ENCODE results near the gene UROS. TPM values are rescaled to one million over a fixed set of nuclear protein-coding genes. Genes with fewer than 3 reads are reported as not detected.

UROS gene
- total RNA-seq, result 10 to 100 TPM; 24.6 to 39.3 (median 32.4) TPM

DNA sequence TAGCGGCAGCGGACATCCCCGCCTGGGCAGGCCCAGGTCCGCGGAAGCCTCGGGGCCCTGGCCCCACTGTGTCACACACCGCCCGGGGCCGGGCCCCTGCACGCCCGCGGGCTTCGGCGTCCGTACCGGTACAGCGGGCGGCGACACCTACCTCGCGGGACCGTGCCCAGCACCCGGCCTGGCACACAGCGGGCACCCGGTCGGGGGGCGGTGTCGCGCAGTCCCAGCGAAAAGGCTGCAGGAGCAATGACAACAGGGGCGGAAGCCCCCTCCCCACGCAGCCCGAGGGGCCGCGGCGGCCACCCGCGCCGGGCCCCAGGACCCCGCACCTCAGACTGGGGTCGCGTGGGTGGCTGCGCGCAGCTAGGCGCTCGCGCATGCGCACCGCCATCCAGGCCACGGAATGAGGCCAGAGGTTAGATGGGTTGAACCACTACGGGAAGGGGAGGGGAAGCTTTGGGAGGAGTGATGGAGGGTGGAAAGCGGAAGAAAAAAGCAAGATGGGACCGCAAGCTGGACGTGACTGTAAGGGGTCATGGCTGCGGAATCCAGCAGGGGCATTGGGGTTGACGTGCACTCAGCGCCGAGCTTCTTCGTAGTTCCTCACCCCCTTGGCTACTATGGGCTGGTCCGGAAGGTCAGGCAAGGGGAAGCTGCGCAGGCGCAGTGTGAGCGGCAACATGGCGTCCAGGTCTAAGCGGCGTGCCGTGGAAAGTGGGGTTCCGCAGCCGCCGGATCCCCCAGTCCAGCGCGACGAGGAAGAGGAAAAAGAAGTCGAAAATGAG lies at the start of gene UROS, which contains the start of gene BCCIP:
UROS (minus strand) TSS at position 381 of the 785 bp plus-strand sequence. CDS start 6,759 bp downstream, outside the sequence.
BCCIP (plus strand) TSS at position 669 of the 785 bp plus-strand sequence; CDS start at position 681, 12 bp downstream.
- TF ChIP-seq, protein P1, sequence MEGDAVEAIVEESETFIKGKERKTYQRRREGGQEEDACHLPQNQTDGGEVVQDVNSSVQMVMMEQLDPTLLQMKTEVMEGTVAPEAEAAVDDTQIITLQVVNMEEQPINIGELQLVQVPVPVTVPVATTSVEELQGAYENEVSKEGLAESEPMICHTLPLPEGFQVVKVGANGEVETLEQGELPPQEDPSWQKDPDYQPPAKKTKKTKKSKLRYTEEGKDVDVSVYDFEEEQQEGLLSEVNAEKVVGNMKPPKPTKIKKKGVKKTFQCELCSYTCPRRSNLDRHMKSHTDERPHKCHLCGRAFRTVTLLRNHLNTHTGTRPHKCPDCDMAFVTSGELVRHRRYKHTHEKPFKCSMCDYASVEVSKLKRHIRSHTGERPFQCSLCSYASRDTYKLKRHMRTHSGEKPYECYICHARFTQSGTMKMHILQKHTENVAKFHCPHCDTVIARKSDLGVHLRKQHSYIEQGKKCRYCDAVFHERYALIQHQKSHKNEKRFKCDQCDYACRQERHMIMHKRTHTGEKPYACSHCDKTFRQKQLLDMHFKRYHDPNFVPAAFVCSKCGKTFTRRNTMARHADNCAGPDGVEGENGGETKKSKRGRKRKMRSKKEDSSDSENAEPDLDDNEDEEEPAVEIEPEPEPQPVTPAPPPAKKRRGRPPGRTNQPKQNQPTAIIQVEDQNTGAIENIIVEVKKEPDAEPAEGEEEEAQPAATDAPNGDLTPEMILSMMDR (IDR thresholded peaks at IDR 0.05), result no peak
- no peak for TF ChIP-seq EP300 (IDR thresholded peaks at IDR 0.05; ENCODE audit: low read depth)
- peak; percentile 54 to 87 (median 76) for TF ChIP-seq POLR2AphosphoS5 (IDR thresholded peaks at IDR 0.05)
- TF ChIP-seq POLR2A (IDR thresholded peaks at IDR 0.05), result peak; percentile 68
- WGBS, 2 donors (ENCODE audit: low coverage in 1 of 2), result 0% methylated on average over 13 to 43 of the region's 74 CpGs
- DNase-seq, result peak; percentile 92
- intact Hi-C loops (cut with DNase I; ENCODE audit: low total_unique reads) (no loop called here), in situ Hi-C loops (cut with MboI; ENCODE audit: low pct_ligation_motif_present in 1 of 4, low pct_unique_long_range_greater_than_20kb in 1 of 4, low sequenced_read_pairs in 3 of 4) (no loop called here)
- no peaks in the 10 kb centered on the region for H3K9me3 ChIP-seq
- H3K4me1 ChIP-seq, result peaks cover 17 to 38% (median 31%) of the 10 kb centered on the region in 4 donors
- peak within 1 kb of the TSS; percentile 87 to 92 (median 90) for H3K27ac ChIP-seq
- no peaks in the 10 kb centered on the region for H3K27me3 ChIP-seq
- peaks cover 0 to 16% (median 5%) of the 10 kb centered on the region in 4 donors for H3K36me3 ChIP-seq
- H3K4me3 ChIP-seq, result peak within 1 kb of the TSS; percentile 70 to 92 (median 90)

DNA sequence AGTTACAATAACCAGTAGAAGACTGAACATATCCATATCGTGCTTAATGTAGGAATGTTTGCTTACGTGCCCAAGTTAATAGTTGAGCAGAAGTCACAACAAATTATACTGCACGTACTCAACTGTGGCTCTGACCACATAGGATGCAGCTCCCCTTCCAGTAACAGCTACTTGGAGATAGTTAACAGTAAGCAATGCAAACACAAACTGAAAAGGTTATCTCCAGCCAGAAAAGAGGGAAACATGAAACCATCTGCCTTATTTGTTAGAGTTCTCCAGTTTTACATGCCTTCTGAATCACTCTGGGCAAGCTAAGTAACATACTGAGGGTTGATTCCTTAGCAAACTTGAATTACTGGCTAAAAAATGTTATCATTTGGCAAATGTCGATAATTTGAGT lies 48.3 kb upstream of the UROS start:
- Histone ChIP-seq H3K36me3 (peaks cover 0 to 16% (median 5%) of the 10 kb centered on the region in 4 donors), H3K27ac (no peak overlapping the region), H3K4me3 (no peak overlapping the region), H3K9me3 (no peaks in the 10 kb centered on the region), H3K4me1 (peaks cover 0 to 4% (median 0%) of the 10 kb centered on the region in 4 donors), H3K27me3 (no peaks in the 10 kb centered on the region)
- WGBS, 2 donors (ENCODE audit: low coverage in 1 of 2), result 71 to 90% methylated on average over 3 to 4 of the region's 4 CpGs
- in situ Hi-C loops (cut with MboI; ENCODE audit: low pct_ligation_motif_present in 1 of 4, low pct_unique_long_range_greater_than_20kb in 1 of 4, low sequenced_read_pairs in 3 of 4), result loop anchor here in 1 of 4 donors (25.0 kb wide), 1 partner anchor 641 kb away; no protein-coding TSS in a partner anchor
- no peak for DNase-seq
- TF ChIP-seq POLR2A (IDR thresholded peaks at IDR 0.05) (no peak), EP300 (IDR thresholded peaks at IDR 0.05; ENCODE audit: low read depth) (no peak), POLR2AphosphoS5 (IDR thresholded peaks at IDR 0.05) (no peak)
- TF ChIP-seq, protein P1 (IDR thresholded peaks at IDR 0.05), result no peak
- intact Hi-C loops (cut with DNase I; ENCODE audit: low total_unique reads), result no loop called here

DNA sequence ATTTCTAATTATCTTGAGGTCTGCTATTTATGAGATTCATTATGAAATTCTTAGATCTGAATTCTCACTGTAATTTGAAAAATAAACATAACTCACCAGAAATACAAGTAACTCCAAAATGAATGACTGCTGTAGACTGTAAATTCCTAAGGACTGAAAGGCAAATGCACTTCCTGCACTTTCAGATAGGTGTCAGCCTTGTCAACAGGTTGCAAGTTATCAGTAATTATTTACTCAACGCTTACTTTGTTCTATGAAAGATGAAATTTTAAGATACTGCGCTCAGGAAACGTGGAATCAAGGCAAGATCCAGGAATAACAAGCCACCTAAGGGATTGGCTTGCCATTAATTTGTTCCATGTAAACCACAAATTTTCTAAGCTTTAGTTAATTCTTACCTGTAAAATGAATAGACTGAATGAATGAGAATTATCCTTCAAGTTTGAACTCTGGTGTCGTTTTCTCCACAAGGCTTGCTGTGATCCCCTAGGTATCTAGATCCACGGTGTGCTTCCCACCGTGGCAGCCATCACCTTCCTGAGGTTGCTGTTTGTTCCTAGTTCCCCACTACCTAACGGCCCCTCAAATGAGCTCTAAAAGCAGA lies 45.4 kb upstream of the UROS start:
- TF ChIP-seq POLR2AphosphoS5 (IDR thresholded peaks at IDR 0.05), result no peak
- no peak for TF ChIP-seq EP300 (IDR thresholded peaks at IDR 0.05; ENCODE audit: low read depth)
- TF ChIP-seq, protein P1 (IDR thresholded peaks at IDR 0.05), result peak; percentile 78 to 84 (median 82)
- peaks cover 0 to 21% (median 7%) of the 10 kb centered on the region in 4 donors for H3K36me3 ChIP-seq
- no peak overlapping the region for H3K4me3 ChIP-seq
- 47 to 53% methylated on average over 7 of the region's 7 CpGs for WGBS, 2 donors (ENCODE audit: low coverage in 1 of 2)
- peak; percentile 16 for DNase-seq
- H3K9me3 ChIP-seq, result no peaks in the 10 kb centered on the region
- H3K4me1 ChIP-seq, result peaks cover 0 to 4% (median 0%) of the 10 kb centered on the region in 4 donors
- in situ Hi-C loops (cut with MboI; ENCODE audit: low pct_ligation_motif_present in 1 of 4, low pct_unique_long_range_greater_than_20kb in 1 of 4, low sequenced_read_pairs in 3 of 4) (loop anchor here in 1 of 4 donors (25.0 kb wide), 1 partner anchor 644 kb away; no protein-coding TSS in a partner anchor), intact Hi-C loops (cut with DNase I; ENCODE audit: low total_unique reads) (no loop called here)
- H3K27ac ChIP-seq, result no peak overlapping the region
- H3K27me3 ChIP-seq, result no peaks in the 10 kb centered on the region

All from transverse colon (tissue), 4 donors.